Cardiac fibroblast (primary cell): ENCODE data around the gene FGFR3.

Experiments
- DNase-seq, 2 donors: peaks; one replicate each; pipeline versions ENCODE4 v3.0.0 to v3.0.0-alpha.2; 2010; ENCODE audit warnings: low read depth in 2 of 2
- H3K4me3 ChIP-seq, 2 donors: replicated peaks in 1 of 2; 1 replicate in 1 of 2; 2 replicates in 1 of 2; pipeline ENCODE4 v1.5.1; 2011; ENCODE audit warnings: low read depth in 2 of 2, low read length in 2 of 2, mild to moderate bottlenecking in 2 of 2, moderate library complexity in 1 of 2
- CTCF ChIP-seq: IDR thresholded peaks from one replicate; pipeline ENCODE4 v1.5.1; 2011; ENCODE audit warnings: low read depth, mild to moderate bottlenecking, low read length, inconsistent platforms

FGFR3 gene

GRCh38 chr4:1764670-1765069 is 28.4 kb upstream of the FGFR3 start:
- no peak overlapping the region for H3K4me3 ChIP-seq
- no peak for TF ChIP-seq CTCF
- no peak for DNase-seq

GRCh38 chr4:1765409-1766072 is 27.6 kb upstream of the FGFR3 start:
- DNase-seq = no peak
- H3K4me3 ChIP-seq = no peak overlapping the region

GRCh38 chr4:1766106-1767060 is 26.7 kb upstream of the FGFR3 start:
- no peak for TF ChIP-seq CTCF
- no peak for DNase-seq
- peak overlapping the region in 1 of 2 donors; percentile 26 for H3K4me3 ChIP-seq

More at GRCh38 chr4:1765409-1766072, 27.6 kb upstream of the FGFR3 start:
- TF ChIP-seq CTCF = no peak

DNA sequence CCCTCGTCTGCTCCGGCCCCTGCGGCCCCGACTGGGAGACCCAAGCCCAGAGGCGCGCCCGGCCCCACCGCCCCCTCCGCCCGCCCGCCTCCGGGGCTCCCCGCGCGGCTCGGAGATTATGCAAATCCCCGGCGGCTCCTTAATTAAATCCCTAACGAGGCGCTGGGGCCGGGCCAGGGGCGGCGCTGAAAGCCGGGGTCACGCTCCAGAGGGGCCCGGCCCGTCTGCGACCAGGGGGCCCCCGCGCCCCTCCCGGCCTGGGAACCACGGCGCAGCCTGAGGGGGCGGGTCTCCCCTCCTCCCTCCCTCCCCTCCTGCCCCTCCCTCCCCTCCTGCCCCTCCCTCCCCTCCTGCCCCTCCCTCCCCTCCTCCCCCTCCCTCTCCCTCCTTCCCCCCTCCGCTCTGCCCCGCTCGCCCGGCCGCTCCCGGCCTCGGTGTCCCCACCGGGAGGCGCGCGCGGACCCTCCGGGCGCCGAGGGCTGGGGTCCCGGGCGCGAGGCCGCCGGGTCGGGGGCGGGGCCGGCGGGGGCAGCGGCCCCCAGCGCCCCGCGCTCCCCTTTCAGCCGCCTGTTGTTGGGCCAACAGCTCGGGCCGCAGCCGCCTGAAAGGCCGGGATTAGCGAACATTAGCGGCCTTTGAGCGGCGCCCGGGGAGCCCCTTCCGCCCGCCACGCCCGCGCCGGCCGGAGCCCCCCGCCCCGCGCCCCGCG is 25.9 kb upstream of the FGFR3 start:
- TF ChIP-seq CTCF = no peak
- H3K4me3 ChIP-seq = peak overlapping the region; percentile 26 to 42
- DNase-seq = peak in 1 of 2 donors; percentile 22

GRCh38 chr4:1767770-1768366 is 25.2 kb upstream of the FGFR3 start:
- peak overlapping the region; percentile 26 to 42 for H3K4me3 ChIP-seq
- peak; percentile 35 to 36 for DNase-seq
- peak; percentile 45 for TF ChIP-seq CTCF

GRCh38 chr4:1768367-1769034 is 24.6 kb upstream of the FGFR3 start:
- DNase-seq = no peak
- H3K4me3 ChIP-seq = no peak overlapping the region
- no peak for TF ChIP-seq CTCF
